PC-3 (cell line): Measurements from ENCODE around the gene EHMT1. TPM values are rescaled to one million over a fixed set of nuclear protein-coding genes. Genes with fewer than 3 reads are reported as not detected.

Experiments used
- ATAC-seq: fragments of 200-7000 bp; cut with Tn5 transposase; 2 replicates; pipeline ENCODE4 v1.9.1; 2020; ENCODE audit warnings: mild to moderate bottlenecking, moderate library complexity
- BruUV-seq: library from RNA; stranded (reverse); fragments of 400-500 nt; replicated peaks from 2 replicates; lab custom pipeline; 2021; lab: Mats Ljungman, UMichigan
- CTCF ChIA-PET: fragments of 300-600 bp; sonication (Branson Sonifier 250); formaldehyde crosslinking; loops from one replicate; lab custom pipeline; 2022; ENCODE audit warnings: antibody characterized with exemption; lab: Charles Lee
- POLR2A ChIA-PET: fragments of 300-600 bp; sonication (Branson Sonifier 250); formaldehyde crosslinking; loops from one replicate; lab custom pipeline; 2022; ENCODE audit warnings: antibody characterized with exemption; ENCODE audit not compliant: unreplicated experiment; lab: Charles Lee
- DNase-seq: peaks from one replicate; pipeline ENCODE4 v3.0.0-alpha.2; 2015
- H2AFZ ChIP-seq: fragments of 300-600 bp; sonication (generic); 2 replicates; pipeline ENCODE4 v1.6.0; 2016; ENCODE audit warnings: antibody characterized with exemption, low read length
- H3F3A ChIP-seq: fragments of 300-600 bp; sonication (generic); one replicate; pipeline ENCODE4 v1.6.0; 2017; ENCODE audit warnings: antibody characterized with exemption, low read length, control low read depth, mild to moderate bottlenecking; ENCODE audit not compliant: unreplicated experiment
- H3K27ac ChIP-seq: fragments of 300-600 bp; sonication (generic); 2 replicates; pipeline ENCODE4 v1.5.1; 2016; ENCODE audit warnings: mild to moderate bottlenecking, low read length
- H3K27me3 ChIP-seq: fragments of 300-600 bp; sonication (generic); 2 replicates; pipeline ENCODE4 v1.6.1; 2016; ENCODE audit warnings: low read length, mixed read lengths
- H3K36me3 ChIP-seq: fragments of 300-600 bp; sonication (generic); 2 replicates; pipeline ENCODE4 v1.6.1; 2016; ENCODE audit warnings: low read depth, mixed run types, low read length, mixed read lengths
- H3K4me1 ChIP-seq: fragments of 300-600 bp; sonication (generic); 2 replicates; pipeline ENCODE4 v1.5.1; 2016; ENCODE audit warnings: low read length; ENCODE audit not compliant: insufficient read depth
- H3K4me2 ChIP-seq: fragments of 300-600 bp; sonication (generic); 2 replicates; pipeline ENCODE4 v1.6.0; 2016; ENCODE audit warnings: low read length
- H3K4me3 ChIP-seq: fragments of 300-600 bp; sonication (generic); 2 replicates; pipeline ENCODE4 v1.5.1; 2016; ENCODE audit warnings: mild to moderate bottlenecking, low read length, mixed read lengths
- H3K79me2 ChIP-seq: fragments of 300-600 bp; sonication (generic); 2 replicates; pipeline ENCODE4 v1.6.1; 2017; ENCODE audit warnings: low read length, mixed read lengths
- H3K9ac ChIP-seq: fragments of 300-600 bp; sonication (generic); 2 replicates; pipeline ENCODE4 v1.6.0; 2016; ENCODE audit warnings: mild to moderate bottlenecking, low read length
- H3K9me2 ChIP-seq: fragments of 300-600 bp; sonication (generic); replicated peaks from 2 replicates; pipeline ENCODE4 v1.6.1; 2016; ENCODE audit warnings: mixed run types, low read length, mixed read lengths
- H3K9me3 ChIP-seq: fragments of 300-600 bp; sonication (generic); 2 replicates; pipeline ENCODE4 v1.6.1; 2016; ENCODE audit warnings: low read length, mixed read lengths
- H4K20me1 ChIP-seq: fragments of 300-600 bp; sonication (generic); 2 replicates; pipeline ENCODE4 v1.6.1; 2016; ENCODE audit warnings: low read length, mixed read lengths
- CTCF ChIP-seq: fragments of 300-600 bp; sonication (generic); conservative IDR thresholded peaks from 2 replicates; pipeline ENCODE4 v1.5.1; 2017; ENCODE audit warnings: antibody characterized with exemption, low read depth, mild to moderate bottlenecking, low read length
- EZH2 ChIP-seq: fragments of 300-600 bp; sonication (generic); IDR thresholded peaks from one replicate; pipeline ENCODE4 v1.6.1; 2017; ENCODE audit warnings: antibody characterized with exemption, mild to moderate bottlenecking, low read length; ENCODE audit not compliant: unreplicated experiment
- EZH2phosphoT487 ChIP-seq: fragments of 300-600 bp; sonication (generic); IDR thresholded peaks from 2 replicates; pipeline ENCODE4 v1.6.1; 2018; ENCODE audit warnings: mild to moderate bottlenecking, antibody characterized with exemption, low read length, borderline replicate concordance
- intact Hi-C: fragments of 100-400 bp; cut with micrococcal nuclease; formaldehyde crosslinking; loops from 2 replicates; pipeline ENCODE4 v1.9.0; 2023
- total RNA-seq: library from RNA; depleted of rRNA; stranded (reverse); fragments of >200 nt; gene quantifications from 2 replicates; pipeline ENCODE4 v1.2.3, GENCODE V29; 2014

The EHMT1 gene
- total RNA-seq, 1 experiment from 2014 or later, result 42.8 TPM

DNA sequence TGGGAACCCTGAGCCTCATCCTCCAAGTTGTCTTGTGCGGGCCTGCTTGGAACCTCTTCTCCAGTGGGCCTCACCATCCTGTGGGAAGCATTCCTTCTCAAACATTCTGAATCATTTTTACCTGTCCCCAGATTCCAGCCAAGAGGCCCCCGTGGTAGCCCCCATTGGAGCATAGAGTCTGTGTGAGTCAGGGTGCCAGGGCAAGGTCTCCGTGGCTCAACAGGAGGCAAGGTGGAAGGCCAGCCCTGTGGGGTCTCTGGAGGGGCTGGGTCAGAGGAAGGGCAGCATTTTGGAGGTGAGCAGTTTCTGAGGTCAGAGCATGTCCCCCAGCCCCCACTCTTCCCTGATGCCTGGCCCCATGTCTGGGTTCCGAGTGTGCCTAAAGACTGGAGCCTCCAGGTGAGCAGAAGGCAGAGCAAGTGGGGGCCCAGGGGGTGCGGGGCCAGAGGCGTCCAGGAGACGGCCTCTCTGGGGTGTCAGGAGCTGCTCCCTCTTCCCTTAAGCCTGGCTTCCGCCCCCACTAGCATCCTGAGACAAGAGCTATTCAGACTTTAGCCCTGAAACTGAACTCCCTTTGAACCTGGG is 260.9 kb downstream of the EHMT1 start:
- no peak overlapping the region for H3K4me3 ChIP-seq
- BruUV-seq, result no TSS peak
- H3K4me2 ChIP-seq, result no peak overlapping the region
- ChIA-PET CTCF (no interaction called here), POLR2A (no interaction called here)
- DNase-seq (no peak), ATAC-seq (no peak)
- no peaks in the 10 kb centered on the region for H3K27me3 ChIP-seq
- intact Hi-C loops, result no loop called here
- H2AFZ ChIP-seq, result no peak overlapping the region
- H3K9me3 ChIP-seq, result no peaks in the 10 kb centered on the region
- no peaks in the 10 kb centered on the region for H3K36me3 ChIP-seq
- no peak overlapping the region for H3K27ac ChIP-seq
- TF ChIP-seq CTCF, result no peak
- no peak for TF ChIP-seq EZH2phosphoT487
- TF ChIP-seq EZH2, result no peak
- H3F3A ChIP-seq, result no peaks in the 10 kb centered on the region
- no peaks in the 10 kb centered on the region for H3K4me1 ChIP-seq
- no peaks in the 10 kb centered on the region for H3K79me2 ChIP-seq
- H3K9me2 ChIP-seq, result no peaks in the 10 kb centered on the region
- no peak overlapping the region for H3K9ac ChIP-seq
- H4K20me1 ChIP-seq, result no peaks in the 10 kb centered on the region

DNA sequence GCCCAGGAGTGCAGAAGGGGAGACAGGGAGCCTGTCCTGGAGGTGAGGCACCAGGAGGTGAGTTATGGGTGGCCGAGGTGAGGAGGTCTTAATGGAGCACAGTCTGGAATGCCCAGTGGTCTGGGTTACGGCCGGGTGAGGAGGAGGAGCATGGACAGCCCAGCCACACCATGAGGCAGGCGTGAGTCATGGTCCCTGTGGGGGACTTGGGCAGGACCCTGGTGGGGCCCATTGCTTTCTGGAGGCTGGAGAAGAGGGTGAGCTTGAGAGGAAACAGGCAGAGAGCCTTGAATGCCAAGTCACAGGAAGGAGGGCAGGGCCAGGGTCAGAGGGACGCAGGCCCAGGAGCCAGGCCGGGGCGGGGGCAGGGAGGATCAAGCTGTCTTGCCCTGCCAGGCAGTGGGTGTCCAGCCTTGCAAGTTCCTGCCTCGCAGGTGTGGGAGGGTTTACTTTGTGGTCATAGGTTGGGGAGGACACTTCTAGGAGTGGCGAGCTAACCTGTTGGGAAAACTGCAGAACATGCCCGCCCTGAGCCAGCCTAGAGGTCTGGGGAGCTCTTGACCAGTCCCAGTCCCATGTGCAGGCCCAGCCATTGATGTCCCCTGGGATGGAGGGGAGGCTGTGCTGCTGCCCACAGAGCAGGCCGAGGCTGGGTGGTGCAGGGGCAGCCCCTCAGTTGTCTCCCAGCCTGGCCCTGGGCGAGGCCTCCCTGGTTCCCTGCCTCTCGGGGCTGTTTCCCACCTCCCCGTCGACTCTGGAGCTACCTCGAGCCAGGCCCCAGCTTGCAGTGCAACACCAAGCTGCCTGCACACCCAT is 261.6 kb downstream of the EHMT1 start:
- Histone ChIP-seq H3K27me3 (no peaks in the 10 kb centered on the region), H3K4me3 (no peak overlapping the region), H3K9ac (no peak overlapping the region), H3K9me2 (no peaks in the 10 kb centered on the region), H3K4me1 (no peaks in the 10 kb centered on the region), H3K9me3 (no peaks in the 10 kb centered on the region), H3F3A (no peaks in the 10 kb centered on the region), H3K36me3 (no peaks in the 10 kb centered on the region), H4K20me1 (no peaks in the 10 kb centered on the region), H2AFZ (no peak overlapping the region), H3K4me2 (no peak overlapping the region), H3K27ac (no peak overlapping the region), H3K79me2 (no peaks in the 10 kb centered on the region)
- ATAC-seq (no peak), DNase-seq (no peak)
- ChIA-PET CTCF (no interaction called here), POLR2A (no interaction called here)
- BruUV-seq, result no TSS peak
- intact Hi-C loops, result no loop called here
- no peak for TF ChIP-seq EZH2
- no peak for TF ChIP-seq EZH2phosphoT487
- no peak for TF ChIP-seq CTCF
